Left colon (tissue), 2 donors: ENCODE data around the gene FLCN. TPM values are rescaled to one million over a fixed set of nuclear protein-coding genes. Genes with fewer than 3 reads are reported as not detected.

Experiments
- ATAC-seq: fragments of 200-7000 bp; cut with Tn5 transposase; one replicate; pipeline ENCODE4 v1.9.1; 2020; ENCODE audit warnings: mild to moderate bottlenecking, moderate library complexity
- DNase-seq, 2 donors: peaks; one replicate each; pipeline ENCODE4 v3.0.0-alpha.2; 2020
- intact Hi-C, 2 donors: fragments of 100-400 bp; cut with DNase I in 1 of 2; cut with micrococcal nuclease in 1 of 2; formaldehyde crosslinking; loops; one replicate each; pipeline versions ENCODE4 v1.11.2 to v1.14.0; 2022; cut with DNase I, micrococcal nuclease
- total RNA-seq, 2 donors: library from RNA; stranded (reverse); fragmentation: NEBNext Ultra II Directional; extraction: Animal tissue kit (Norgen Biotek cat#: 25700); gene quantifications; one replicate each; pipeline ENCODE4 v1.2.1, GENCODE V29; 2021
- donor health status: DM: no; HTN: no; CAD: no.
- donor health status: DM: yes; HTN: yes; CAD: no.

Gene FLCN
- total RNA-seq, 2 donors from 2014 or later = 46.9 to 50.1 TPM

GRCh38 chr17:17176341-17176740 is 60.6 kb downstream of the FLCN start:
- no peak for ATAC-seq
- DNase-seq = no peak
- intact Hi-C loops = no loop called here

DNA sequence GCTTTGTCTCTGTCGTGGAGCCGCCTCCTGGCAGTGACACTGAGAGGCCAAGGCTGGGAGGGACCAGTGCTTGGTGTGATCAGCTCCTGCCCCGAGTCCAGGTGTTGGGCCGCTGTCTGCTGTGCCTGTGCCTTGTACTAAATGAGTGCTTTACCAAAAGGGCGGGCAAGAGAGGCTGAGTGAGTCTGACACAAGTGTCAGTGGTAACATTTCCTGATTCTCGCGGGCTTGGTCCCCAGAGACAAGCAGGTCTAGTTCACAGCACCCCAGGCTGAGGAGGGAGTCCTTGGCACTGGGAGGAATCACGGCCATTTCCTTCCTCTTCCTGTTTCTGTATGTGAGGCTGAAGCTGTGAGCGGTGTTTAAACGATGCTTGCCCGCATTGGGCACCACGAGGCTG is 61.1 kb downstream of the FLCN start:
- intact Hi-C loops = no loop called here
- DNase-seq (no peak), ATAC-seq (no peak)

DNA sequence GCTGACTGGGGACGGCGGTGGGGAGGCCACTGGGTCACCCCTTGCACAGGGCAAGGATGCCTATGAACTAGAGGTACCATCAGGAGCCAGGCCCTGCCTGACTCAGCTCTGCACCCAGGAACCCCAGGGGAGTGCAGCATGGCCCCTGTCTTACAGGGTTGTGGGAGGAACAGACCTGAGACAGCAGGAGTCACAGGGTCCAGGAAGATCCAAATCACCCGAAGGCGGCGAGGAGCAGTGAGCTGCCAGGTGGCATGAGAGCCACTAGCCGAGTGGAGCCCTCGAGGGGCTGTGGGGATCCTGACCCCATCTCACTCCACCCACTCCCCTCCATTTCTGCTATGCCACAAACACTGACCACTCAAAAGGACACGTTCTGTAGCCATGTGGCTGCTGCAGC is 61.6 kb downstream of the FLCN start:
- DNase-seq = no peak
- intact Hi-C loops = no loop called here
- no peak for ATAC-seq

GRCh38 chr17:17173921-17174320 is 63.0 kb downstream of the FLCN start:
- ATAC-seq (no peak), DNase-seq (no peak)
- intact Hi-C loops = no loop called here

DNA sequence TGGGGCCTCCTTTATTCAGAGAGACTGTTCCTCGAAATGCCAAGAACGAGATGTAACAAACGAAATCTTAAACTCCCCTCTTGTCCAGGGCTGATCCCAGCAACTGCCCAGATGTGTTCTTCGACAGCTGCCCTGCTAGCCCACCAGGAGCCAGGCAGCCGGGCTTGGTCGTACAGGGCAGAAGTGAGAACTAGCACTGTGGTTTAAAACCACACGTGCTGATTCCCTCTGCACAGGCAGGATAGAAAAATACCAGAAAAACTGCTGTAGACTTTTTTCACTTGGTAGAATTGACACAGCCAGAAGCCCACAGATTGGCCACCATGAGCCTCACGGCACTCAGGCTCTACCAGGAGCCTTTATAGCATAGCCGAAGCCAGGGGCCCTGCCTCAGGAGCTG is 64.0 kb downstream of the FLCN start:
- intact Hi-C loops = no loop called here
- DNase-seq (no peak), ATAC-seq (no peak)

DNA sequence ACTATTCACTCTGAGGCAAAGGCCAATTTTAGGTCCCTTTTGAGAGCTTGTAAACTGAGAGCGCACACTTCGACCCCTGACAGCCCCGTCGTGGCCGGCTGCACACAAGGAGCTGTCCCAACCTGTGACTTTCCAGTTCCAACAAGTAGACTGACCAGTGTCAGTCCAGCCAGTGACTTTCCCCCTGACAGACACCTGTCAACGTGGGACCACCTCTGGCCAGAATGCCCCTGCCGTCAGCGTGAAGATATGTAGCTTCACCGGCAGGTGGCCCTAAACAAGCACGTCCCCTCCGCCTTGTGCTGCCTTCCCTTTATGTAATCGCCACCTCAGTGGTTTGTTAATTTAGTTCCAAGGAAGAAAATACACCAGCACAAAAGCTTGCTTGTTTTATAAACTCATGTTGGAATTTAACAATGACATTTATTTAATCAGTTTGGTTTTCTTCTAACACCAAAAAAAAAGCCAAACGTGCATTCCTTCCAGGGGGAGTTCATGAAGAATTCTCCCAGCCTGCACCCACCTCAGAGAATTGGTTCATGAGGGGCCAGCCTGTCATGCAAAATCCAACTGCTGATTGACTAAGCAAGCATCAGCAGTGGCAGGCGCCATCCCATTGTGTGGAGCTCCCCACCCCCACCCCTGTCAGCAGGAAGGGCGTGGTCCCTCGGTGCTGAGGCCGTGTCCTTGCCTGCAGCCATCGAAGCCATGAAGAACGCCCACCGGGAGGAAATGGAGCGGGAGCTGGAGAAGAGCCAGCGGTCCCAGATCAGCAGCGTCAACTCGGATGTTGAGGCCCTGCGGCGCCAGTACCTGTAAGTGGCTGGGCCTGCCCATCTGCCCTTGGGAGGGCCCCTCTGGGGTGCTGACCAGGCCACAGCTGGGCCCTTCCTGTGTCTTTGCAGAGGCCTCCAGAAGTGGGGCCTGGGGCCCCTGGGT is 64.7 kb downstream of the FLCN start:
- ATAC-seq = no peak
- no peak for DNase-seq
- intact Hi-C loops = no loop called here

DNA sequence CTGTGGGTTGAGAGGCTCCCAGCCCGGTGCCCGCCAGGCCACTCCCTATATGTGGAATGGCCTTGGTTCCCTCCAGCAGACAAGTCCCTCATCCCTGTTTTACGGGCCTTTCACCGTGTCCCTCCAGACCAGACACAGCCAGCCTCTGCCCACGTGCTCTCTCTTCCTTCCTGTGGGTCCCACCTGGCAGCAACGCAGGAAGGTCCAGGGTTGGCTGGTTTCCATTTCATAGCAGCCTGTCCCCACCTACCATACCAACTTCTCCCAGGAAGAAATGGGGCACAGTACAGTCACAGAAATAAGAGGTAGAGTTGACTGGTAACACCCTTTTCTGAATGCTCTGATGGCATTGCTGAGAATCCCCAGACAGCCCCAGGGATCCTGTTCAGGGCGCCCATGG is 65.8 kb downstream of the FLCN start:
- intact Hi-C loops = no loop called here
- ATAC-seq = no peak
- no peak for DNase-seq

- ATAC-seq (no peak), DNase-seq (no peak)
- intact Hi-C loops = no loop called here
Observed at GRCh38 chr17:17170346-17170985, 66.5 kb downstream of the FLCN start.

- intact Hi-C loops = no loop called here
- no peak for DNase-seq
- no peak for ATAC-seq
Observed at GRCh38 chr17:17169396-17169795, 67.6 kb downstream of the FLCN start.

DNA sequence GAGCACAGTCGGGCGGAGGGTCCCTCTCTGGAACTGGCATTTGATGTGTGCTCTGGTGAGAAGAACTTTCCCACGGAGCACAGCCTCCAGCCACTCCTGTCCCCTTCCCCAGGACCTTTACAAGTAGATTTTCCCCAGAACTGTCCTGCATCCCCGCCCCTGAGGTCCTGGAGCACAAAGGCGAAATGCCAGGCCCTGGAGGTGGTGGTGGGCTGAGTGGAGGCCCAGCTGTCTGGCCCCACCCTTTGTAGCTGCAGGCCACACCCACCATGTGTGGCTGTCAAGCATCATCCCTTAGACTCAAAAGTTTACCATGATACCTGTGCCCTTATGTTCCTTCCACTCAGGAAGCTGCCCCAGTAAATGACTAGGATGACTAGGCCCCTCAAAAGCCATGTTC is 68.6 kb downstream of the FLCN start:
- intact Hi-C loops = no loop called here
- no peak for ATAC-seq

DNA sequence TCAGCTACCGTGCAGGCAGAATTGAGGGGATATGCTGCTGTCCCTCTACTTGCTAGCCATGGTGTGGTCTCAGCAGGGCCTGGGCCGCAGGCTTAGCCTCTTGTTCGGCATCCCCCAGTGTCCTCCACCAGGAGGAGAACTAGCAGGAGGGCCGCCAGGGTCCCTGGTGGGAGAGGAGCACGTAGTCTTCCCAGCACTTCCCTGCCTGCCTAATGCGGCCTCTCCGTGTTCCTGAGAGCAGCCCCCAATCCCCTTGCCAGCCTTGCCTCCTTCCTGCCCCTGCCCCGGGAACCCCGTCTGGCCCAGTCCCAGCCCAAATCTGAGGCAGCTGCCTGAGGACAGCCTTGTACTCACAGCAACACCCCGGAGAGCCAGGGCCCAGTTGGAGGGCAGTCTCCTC is 69.0 kb downstream of the FLCN start:
- DNase-seq (no peak), ATAC-seq (no peak)
- intact Hi-C loops = no loop called here

More for the DNA sequence above, 68.6 kb downstream of the FLCN start:
- DNase-seq = no peak

DNA sequence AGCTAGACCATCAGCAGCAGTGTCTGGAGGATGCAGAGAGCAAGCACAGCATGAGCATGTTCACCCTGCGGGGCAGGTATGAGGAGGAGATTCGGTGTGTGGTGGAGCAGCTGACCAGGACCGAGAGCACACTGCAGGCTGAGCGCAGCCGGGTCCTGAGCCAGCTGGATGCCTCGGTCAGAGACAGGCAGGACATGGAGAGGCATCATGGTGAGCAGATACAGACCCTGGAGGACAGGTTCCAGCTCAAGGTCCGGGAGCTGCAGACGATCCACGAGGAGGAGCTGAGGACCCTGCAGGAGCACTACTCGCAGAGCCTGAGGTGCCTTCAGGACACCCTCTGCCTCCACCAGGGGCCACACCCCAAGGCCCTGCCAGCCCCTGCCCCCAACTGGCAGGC is 69.6 kb downstream of the FLCN start:
- no peak for ATAC-seq
- intact Hi-C loops = no loop called here
- no peak for DNase-seq

GRCh38 chr17:17166446-17166845 is 70.5 kb downstream of the FLCN start:
- ATAC-seq (no peak), DNase-seq (no peak)
- intact Hi-C loops = no loop called here

DNA sequence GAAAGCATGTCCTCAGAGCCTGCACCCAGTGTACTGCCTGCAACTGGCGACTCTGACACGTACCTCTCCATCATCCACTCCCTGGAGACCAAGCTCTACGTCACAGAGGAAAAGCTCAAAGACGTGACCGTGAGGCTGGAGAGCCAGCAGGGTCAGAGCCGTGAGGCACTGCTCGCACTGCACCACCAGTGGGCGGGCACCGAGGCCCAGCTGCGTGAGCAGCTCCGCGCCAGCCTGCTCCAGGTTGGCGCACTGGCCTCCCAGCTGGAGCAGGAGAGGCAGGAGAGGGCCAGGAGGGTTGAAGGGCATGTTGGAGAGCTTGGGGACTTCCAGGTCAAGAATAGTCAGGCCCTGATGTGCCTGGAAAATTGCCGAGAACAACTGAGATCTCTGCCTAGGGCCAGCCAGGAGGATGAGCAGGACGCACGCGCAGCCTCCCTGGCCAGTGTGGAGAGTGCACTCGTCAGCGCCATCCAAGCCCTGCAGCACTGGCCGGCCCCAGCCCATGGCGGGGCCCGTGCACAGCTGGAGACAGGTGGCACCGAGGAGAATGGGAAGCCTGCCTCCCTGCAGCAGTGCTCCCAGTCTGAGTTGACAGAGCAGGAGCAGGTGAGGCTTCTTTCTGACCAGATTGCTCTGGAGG is 71.2 kb downstream of the FLCN start:
- DNase-seq (no peak), ATAC-seq (no peak)
- intact Hi-C loops = no loop called here

DNA sequence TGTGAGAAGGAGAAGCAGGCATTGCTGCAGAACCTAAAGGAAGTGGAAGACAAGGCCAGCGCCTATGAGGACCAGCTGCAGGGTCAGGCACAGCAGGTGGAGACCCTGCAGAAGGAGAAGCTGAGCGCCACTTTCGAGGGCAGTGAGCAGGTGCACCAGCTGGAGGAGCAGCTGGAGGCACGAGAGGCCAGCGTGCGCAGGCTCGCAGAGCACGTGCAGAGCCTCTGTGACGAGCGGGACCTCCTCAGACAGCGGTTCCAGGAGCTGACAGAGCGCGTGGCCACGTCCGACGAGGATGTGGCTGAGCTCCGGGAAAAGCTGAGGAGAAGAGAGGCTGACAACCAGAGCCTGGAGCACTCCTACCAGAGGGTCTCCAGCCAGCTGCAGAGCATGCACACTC is 72.3 kb downstream of the FLCN start:
- intact Hi-C loops = no loop called here
- ATAC-seq (no peak), DNase-seq (no peak)

DNA sequence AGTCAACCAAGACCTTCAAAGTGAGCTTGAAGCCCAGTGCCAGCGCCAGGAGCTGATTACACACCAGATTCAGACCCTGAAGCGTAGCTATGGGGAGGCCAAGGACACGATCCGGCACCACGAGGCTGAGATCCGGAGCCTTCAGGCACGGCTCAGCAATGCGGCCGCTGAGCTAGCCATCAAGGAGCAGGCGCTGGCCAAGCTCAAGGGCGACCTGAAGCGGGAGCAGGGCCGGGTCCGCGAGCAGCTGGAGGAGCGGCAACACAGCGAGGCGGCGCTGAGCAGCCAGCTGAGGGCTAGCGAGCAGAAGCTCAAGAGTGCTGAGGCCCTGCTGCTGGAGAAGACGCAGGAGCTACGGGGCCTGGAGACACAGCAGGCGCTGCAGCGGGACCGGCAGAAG is 72.8 kb downstream of the FLCN start:
- intact Hi-C loops = no loop called here
- no peak for DNase-seq

More for the DNA sequence above, 72.8 kb downstream of the FLCN start:
- no peak for ATAC-seq
